Spinal cord (tissue), 10 donors: ENCODE measurements around the gene HEMK1. TPM values are rescaled to one million over a fixed set of nuclear protein-coding genes. Genes with fewer than 3 reads are reported as not detected.

Experiments used
- DNase-seq, 6 donors: peaks; one replicate each; pipeline versions ENCODE4 v3.0.0 to v3.0.0-alpha.2; 2013 to 2015; ENCODE audit warnings: low spot score in 6 of 6, low read depth in 4 of 6
- H3K27ac ChIP-seq: one replicate; pipeline ENCODE4 v1.5.1; 2013; ENCODE audit warnings: low read depth, low read length, control low read depth
- H3K27me3 ChIP-seq: one replicate; pipeline ENCODE4 v1.6.1; 2013; ENCODE audit warnings: low read length; ENCODE audit not compliant: control insufficient read depth, insufficient read depth
- H3K36me3 ChIP-seq: one replicate; pipeline ENCODE4 v1.6.1; 2013; ENCODE audit warnings: low read length; ENCODE audit not compliant: control insufficient read depth, insufficient read depth
- H3K4me1 ChIP-seq: one replicate; pipeline ENCODE4 v1.6.1; 2013; ENCODE audit warnings: low read length; ENCODE audit not compliant: control insufficient read depth, insufficient read depth
- H3K4me3 ChIP-seq: one replicate; pipeline ENCODE4 v1.5.1; 2013; ENCODE audit warnings: low read depth, low read length, control low read depth
- H3K9me3 ChIP-seq: one replicate; pipeline ENCODE4 v1.6.1; 2013; ENCODE audit warnings: low read length; ENCODE audit not compliant: control insufficient read depth, insufficient read depth
- WGBS: methylation state at CpG from one replicate; pipeline ENCODE4 v1.1.5; 2013; ENCODE audit warnings: missing lambda C conversion rate; ENCODE audit not compliant: insufficient coverage; 5-methylcytosine and 5-hydroxymethylcytosine counted together
- polyA plus RNA-seq, 2 donors: library from polyadenylated mRNA; unstranded; fragments of 120-200 nt; gene quantifications; one replicate each; pipeline ENCODE4 v1.2.1, GENCODE V29; 2013; ENCODE audit not compliant: insufficient read length in 2 of 2
- total RNA-seq, 2 donors: library from RNA; depleted of rRNA in 1 of 2; stranded (reverse); fragments of 120-200 nt in 1 of 2; fragments of >200 nt in 1 of 2; gene quantifications; one replicate each; pipeline versions ENCODE4 v1.2.3 to v1.2.4, GENCODE V29; 2013 to 2014
- donor health status: healthy.

Gene HEMK1
- total and polyA plus RNA-seq, 4 donors, result 4.3 to 23.7 (median 17.7) TPM

DNA sequence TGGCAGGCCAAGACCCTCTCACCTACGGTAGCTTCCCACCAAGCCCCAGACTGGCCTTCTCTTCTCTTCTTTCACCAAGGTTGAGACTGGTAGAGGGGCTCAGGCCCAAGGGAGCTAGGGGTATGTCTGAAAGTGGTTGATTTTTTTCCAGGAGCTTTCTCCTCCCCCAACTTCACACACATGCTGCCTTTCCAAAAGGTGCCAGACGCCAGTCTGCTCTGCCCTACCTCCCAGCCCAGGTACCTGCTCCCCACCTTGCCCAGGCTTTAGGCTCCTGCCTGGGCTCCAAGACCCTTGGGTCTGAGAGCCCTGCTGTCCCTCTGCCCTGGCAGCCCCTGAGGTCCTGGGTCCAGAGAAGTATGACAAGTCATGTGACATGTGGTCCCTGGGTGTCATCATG, 76.1 kb downstream of the HEMK1 start:
- no peaks in the 10 kb centered on the region for H3K9me3 ChIP-seq
- H3K4me3 ChIP-seq, result no peak overlapping the region
- WGBS, result 89% methylated on average over 1 of the region's 2 CpGs
- no peak for DNase-seq
- H3K4me1 ChIP-seq, result peaks cover 32% of the 10 kb centered on the region
- H3K36me3 ChIP-seq, result peaks cover 20% of the 10 kb centered on the region
- no peak overlapping the region for H3K27ac ChIP-seq
- no peaks in the 10 kb centered on the region for H3K27me3 ChIP-seq

Other genes with a start within 250 kb of the HEMK1 start
- 10 to 100 TPM; 30.0 to 92.3 TPM for gene HYAL2, start 246.8 kb upstream of the HEMK1 start, total RNA-seq
- gene HYAL2, start 246.8 kb upstream of the HEMK1 start, polyA plus RNA-seq, result 10 to 100 TPM; 35.9 to 40.3 TPM
- gene TUSC2, start 241.3 kb upstream of the HEMK1 start, total RNA-seq, result 10 to 100 TPM; 17.0 to 25.9 TPM
- gene TUSC2, start 241.3 kb upstream of the HEMK1 start, polyA plus RNA-seq, result 10 to 100 TPM; 48.5 to 50.7 TPM
- 10 to 100 TPM; 17.7 to 25.4 TPM for gene RASSF1, start 228.7 kb upstream of the HEMK1 start, total RNA-seq
- gene RASSF1, start 228.7 kb upstream of the HEMK1 start, polyA plus RNA-seq, result 10 to 100 TPM; 24.2 to 29.2 TPM
- gene ZMYND10, start 223.8 kb upstream of the HEMK1 start, total RNA-seq, result 10 to 100 TPM in 1 of 2 donors, 1 to 10 TPM in 1; 8.8 to 54.1 TPM
- 10 to 100 TPM; 28.6 to 40.9 TPM for gene ZMYND10, start 223.8 kb upstream of the HEMK1 start, polyA plus RNA-seq
- gene NPRL2, start 218.7 kb upstream of the HEMK1 start, total RNA-seq, result 10 to 100 TPM; 22.6 to 33.2 TPM
- 10 to 100 TPM; 40.9 to 43.8 TPM for gene NPRL2, start 218.7 kb upstream of the HEMK1 start, polyA plus RNA-seq
- gene CYB561D2, start 218.7 kb upstream of the HEMK1 start, total RNA-seq, result 10 to 100 TPM; 15.3 to 15.5 TPM
- 10 to 100 TPM; 14.8 to 16.1 TPM for gene CYB561D2, start 218.7 kb upstream of the HEMK1 start, polyA plus RNA-seq
- 10 to 100 TPM; 21.6 to 49.6 TPM for gene TMEM115, start 210.0 kb upstream of the HEMK1 start, total RNA-seq
- 10 to 100 TPM; 44.0 to 44.8 TPM for gene TMEM115, start 210.0 kb upstream of the HEMK1 start, polyA plus RNA-seq
- gene CACNA2D2, start 65.9 kb upstream of the HEMK1 start, total RNA-seq, result 10 to 100 TPM; 11.6 to 27.0 TPM
- gene CACNA2D2, start 65.9 kb upstream of the HEMK1 start, polyA plus RNA-seq, result 10 to 100 TPM; 49.6 to 59.2 TPM
- 10 to 100 TPM; 22.6 to 28.8 TPM for gene C3orf18, start 1.8 kb upstream of the HEMK1 start, total RNA-seq
- gene C3orf18, start 1.8 kb upstream of the HEMK1 start, polyA plus RNA-seq, result 10 to 100 TPM; 32.2 to 43.6 TPM
- gene CISH, start 42.3 kb downstream of the HEMK1 start, total RNA-seq, result 1 to 10 TPM; 1.1 to 2.4 TPM
- 1 to 10 TPM; 2.5 to 3.2 TPM for gene CISH, start 42.3 kb downstream of the HEMK1 start, polyA plus RNA-seq
- gene MAPKAPK3, start 47.6 kb downstream of the HEMK1 start, total RNA-seq, result 10 to 100 TPM; 12.4 to 24.4 TPM
- gene MAPKAPK3, start 47.6 kb downstream of the HEMK1 start, polyA plus RNA-seq, result 10 to 100 TPM; 18.0 to 19.9 TPM
- gene DOCK3, start 105.4 kb downstream of the HEMK1 start, total RNA-seq, result 10 to 100 TPM; 11.0 to 31.5 TPM
- 10 to 100 TPM; 34.5 to 35.7 TPM for gene DOCK3, start 105.4 kb downstream of the HEMK1 start, polyA plus RNA-seq